GM12801 (cell line): ENCODE measurements around the gene PPP2R2C.

Experiments
- TF ChIP-seq, protein P1 (sequence below): IDR thresholded peaks from one replicate; pipeline ENCODE4 v1.5.1; 2011; ENCODE audit warnings: control low read depth; ENCODE audit not compliant: insufficient read length; ENCODE audit errors: extremely low read depth

PPP2R2C gene

DNA sequence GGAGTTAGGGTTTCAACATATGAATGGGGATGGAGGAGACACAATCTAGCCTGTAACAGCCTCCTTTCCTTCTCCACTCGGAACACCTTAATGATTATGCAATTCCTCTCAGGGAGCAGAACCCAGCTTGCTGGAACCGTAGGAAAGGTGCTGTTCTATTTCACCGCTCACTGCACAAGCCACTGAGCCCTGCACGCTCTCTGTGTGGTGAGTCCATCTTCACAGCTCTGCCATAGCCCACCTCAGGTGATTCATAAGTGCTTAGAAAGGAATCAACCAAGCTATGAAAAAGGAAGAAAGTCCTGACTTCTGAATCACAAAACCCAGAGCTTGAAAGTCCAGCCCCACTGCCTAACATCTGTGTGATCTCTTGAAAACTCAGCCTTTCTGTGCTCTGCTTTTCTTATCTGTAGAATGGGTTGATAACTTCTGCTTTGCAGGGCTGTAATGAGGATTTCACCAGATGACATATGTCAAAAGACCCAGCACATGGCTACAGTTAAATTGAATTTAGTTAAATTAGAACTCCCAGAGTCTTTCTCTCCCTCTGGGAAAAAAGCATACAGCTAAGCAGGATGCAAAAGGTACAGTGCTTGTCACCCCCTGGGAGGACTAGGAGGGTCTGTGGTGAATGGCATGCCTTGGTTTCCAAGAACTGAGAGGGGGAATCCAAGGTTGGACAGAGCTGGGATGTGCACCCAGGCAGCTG lies 111.2 kb downstream of the PPP2R2C start:
- TF ChIP-seq, protein P1, sequence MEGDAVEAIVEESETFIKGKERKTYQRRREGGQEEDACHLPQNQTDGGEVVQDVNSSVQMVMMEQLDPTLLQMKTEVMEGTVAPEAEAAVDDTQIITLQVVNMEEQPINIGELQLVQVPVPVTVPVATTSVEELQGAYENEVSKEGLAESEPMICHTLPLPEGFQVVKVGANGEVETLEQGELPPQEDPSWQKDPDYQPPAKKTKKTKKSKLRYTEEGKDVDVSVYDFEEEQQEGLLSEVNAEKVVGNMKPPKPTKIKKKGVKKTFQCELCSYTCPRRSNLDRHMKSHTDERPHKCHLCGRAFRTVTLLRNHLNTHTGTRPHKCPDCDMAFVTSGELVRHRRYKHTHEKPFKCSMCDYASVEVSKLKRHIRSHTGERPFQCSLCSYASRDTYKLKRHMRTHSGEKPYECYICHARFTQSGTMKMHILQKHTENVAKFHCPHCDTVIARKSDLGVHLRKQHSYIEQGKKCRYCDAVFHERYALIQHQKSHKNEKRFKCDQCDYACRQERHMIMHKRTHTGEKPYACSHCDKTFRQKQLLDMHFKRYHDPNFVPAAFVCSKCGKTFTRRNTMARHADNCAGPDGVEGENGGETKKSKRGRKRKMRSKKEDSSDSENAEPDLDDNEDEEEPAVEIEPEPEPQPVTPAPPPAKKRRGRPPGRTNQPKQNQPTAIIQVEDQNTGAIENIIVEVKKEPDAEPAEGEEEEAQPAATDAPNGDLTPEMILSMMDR, result no peak

- TF ChIP-seq, protein P1, result no peak
These were observed 112.0 kb downstream of the PPP2R2C start for GRCh38 chr4:6360385-6360784.

GRCh38 chr4:6359536-6360308 lies 112.7 kb downstream of the PPP2R2C start:
- TF ChIP-seq, protein P1, result no peak

GRCh38 chr4:6357476-6357875 lies 114.9 kb downstream of the PPP2R2C start:
- TF ChIP-seq, protein P1, result no peak

DNA sequence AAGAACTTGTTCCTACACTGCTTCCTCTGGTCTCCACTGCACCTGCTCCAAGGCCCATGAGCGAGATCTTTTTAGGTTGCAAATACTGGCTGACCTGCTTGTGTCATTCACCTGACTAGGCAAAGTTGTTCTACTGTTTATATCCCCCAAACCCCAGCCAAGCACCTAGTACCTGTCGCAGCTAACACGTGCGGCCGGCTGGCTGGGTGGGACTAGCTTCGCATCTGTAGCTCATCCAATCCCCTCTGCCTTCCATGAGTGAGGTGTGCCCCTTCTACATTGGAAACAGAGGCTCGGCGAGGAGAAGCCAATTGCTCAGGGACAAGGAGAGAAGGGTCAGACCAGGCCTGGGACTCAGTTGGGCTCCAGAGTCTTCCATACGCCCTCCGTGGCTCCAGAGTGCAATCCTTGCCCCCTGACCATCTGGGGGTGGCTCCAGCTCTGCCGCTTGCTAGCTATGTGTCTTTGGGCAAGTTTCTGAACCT lies 116.3 kb downstream of the PPP2R2C start:
- TF ChIP-seq, protein P1, result no peak

- TF ChIP-seq, protein P1, result no peak
These were observed 117.4 kb downstream of the PPP2R2C start for GRCh38 chr4:6355052-6355451.

DNA sequence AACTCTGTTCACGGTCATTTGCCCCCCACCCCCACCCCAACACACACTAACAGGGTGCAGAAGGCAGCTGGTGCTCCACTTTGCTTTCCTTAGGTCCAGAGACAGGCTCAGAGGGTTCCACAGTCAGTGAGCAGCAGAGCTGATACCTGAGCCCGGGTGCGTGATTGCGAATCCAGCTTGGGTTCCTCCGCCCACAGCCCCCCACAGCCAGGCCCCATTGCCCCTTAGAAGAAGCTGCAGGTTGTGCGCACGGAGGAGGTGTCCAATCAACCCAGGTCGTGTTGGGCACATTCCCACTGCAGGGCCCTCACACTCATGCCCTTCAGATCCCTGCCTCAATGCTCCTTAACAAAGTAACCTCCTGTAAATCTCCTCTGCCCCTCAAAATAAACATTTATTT lies 117.8 kb downstream of the PPP2R2C start:
- TF ChIP-seq, protein P1, result no peak
